Activated CD8-positive, alpha-beta T cell treated with anti-CD3 and anti-CD28 coated beads, Interleukin-2, amount 10 ng/mL, durations not matched to agents 7 days and 5 days (primary cell): ENCODE measurements around the gene RDH16. TPM values are rescaled to one million over a fixed set of nuclear protein-coding genes. Genes with fewer than 3 reads are reported as not detected.
"Not testable (repeated sequence)": the region's sequence is repeated elsewhere in the genome, so short reads cannot be mapped to it uniquely, and the experiment has no call there.

Experiments
- ATAC-seq: fragments of 150-1000 bp; cut with Tn5 transposase; one replicate; pipeline ENCODE4 v1.10.0; 2021; ENCODE audit warnings: moderate library complexity
- CTCF ChIA-PET: fragments of 350-600 bp; sonication (Branson Sonifier 250); formaldehyde crosslinking; loops from one replicate; lab custom pipeline; 2021; ENCODE audit warnings: antibody characterized with exemption; lab: Charles Lee
- POLR2A ChIA-PET: fragments of 350-600 bp; sonication (Branson Sonifier 250); formaldehyde crosslinking; loops from one replicate; lab custom pipeline; 2021; ENCODE audit warnings: antibody characterized with exemption; lab: Charles Lee
- DNase-seq: peaks from one replicate; pipeline ENCODE4 v3.0.0-alpha.2; 2020
- H3K27ac Mint-ChIP-seq: one replicate; pipeline ENCODE4 v1.8.0; 2021; ENCODE audit warnings: mild to moderate bottlenecking, mixed read lengths
- H3K27me3 Mint-ChIP-seq: one replicate; pipeline ENCODE4 v1.8.0; 2021; ENCODE audit warnings: low read depth, mixed read lengths
- H3K36me3 Mint-ChIP-seq: one replicate; pipeline ENCODE4 v1.8.0; 2021; ENCODE audit warnings: low read depth, mixed read lengths
- H3K4me1 Mint-ChIP-seq: one replicate; pipeline ENCODE4 v1.8.0; 2021; ENCODE audit warnings: low read depth, mixed read lengths
- H3K4me3 Mint-ChIP-seq: one replicate; pipeline ENCODE4 v1.8.0; 2021; ENCODE audit warnings: mild to moderate bottlenecking, mixed read lengths
- H3K9me3 Mint-ChIP-seq: one replicate; pipeline ENCODE4 v1.8.0; 2022; ENCODE audit warnings: mixed read lengths; ENCODE audit not compliant: insufficient read depth
- total RNA-seq, 2 experiments: library from RNA; stranded (reverse); gene quantifications; one replicate each; pipeline ENCODE4 v1.2.3, GENCODE V29; 2021

The RDH16 gene
- total RNA-seq, 2 experiments from 2014 or later, result 0.18 to 0.37 TPM

- H3K4me1 Mint-ChIP-seq, DNase-seq, H3K9me3 Mint-ChIP-seq, ATAC-seq, H3K36me3 Mint-ChIP-seq, CTCF ChIA-PET, H3K27ac Mint-ChIP-seq, POLR2A ChIA-PET, H3K4me3 Mint-ChIP-seq: not testable (repeated sequence)
- peaks cover 13% of the 10 kb centered on the region for H3K27me3 Mint-ChIP-seq
Observed at GRCh38 chr12:56968910-56969309, 11.5 kb upstream of the RDH16 start.

- H3K4me3 Mint-ChIP-seq, H3K9me3 Mint-ChIP-seq, ATAC-seq, H3K4me1 Mint-ChIP-seq, POLR2A ChIA-PET, CTCF ChIA-PET, DNase-seq, H3K36me3 Mint-ChIP-seq, H3K27me3 Mint-ChIP-seq, H3K27ac Mint-ChIP-seq: not testable (repeated sequence)
Observed at GRCh38 chr12:56965997-56966642, 8.7 kb upstream of the RDH16 start.

GRCh38 chr12:56965124-56965523 lies 7.7 kb upstream of the RDH16 start:
- POLR2A ChIA-PET, H3K36me3 Mint-ChIP-seq, ATAC-seq, H3K27me3 Mint-ChIP-seq, DNase-seq, CTCF ChIA-PET, H3K4me3 Mint-ChIP-seq, H3K4me1 Mint-ChIP-seq, H3K9me3 Mint-ChIP-seq, H3K27ac Mint-ChIP-seq: not testable (repeated sequence)

GRCh38 chr12:56963557-56963956 lies 6.1 kb upstream of the RDH16 start:
- POLR2A ChIA-PET, H3K4me1 Mint-ChIP-seq, H3K27ac Mint-ChIP-seq, H3K4me3 Mint-ChIP-seq, H3K9me3 Mint-ChIP-seq, CTCF ChIA-PET, ATAC-seq, H3K36me3 Mint-ChIP-seq, DNase-seq: not testable (repeated sequence)
- peaks cover 14% of the 10 kb centered on the region for H3K27me3 Mint-ChIP-seq

GRCh38 chr12:56962247-56962646 lies 4.8 kb upstream of the RDH16 start:
- H3K9me3 Mint-ChIP-seq, H3K36me3 Mint-ChIP-seq, POLR2A ChIA-PET, ATAC-seq, H3K4me3 Mint-ChIP-seq, CTCF ChIA-PET, H3K4me1 Mint-ChIP-seq, DNase-seq, H3K27ac Mint-ChIP-seq: not testable (repeated sequence)
- peaks cover 14% of the 10 kb centered on the region for H3K27me3 Mint-ChIP-seq

GRCh38 chr12:56958422-56958821 lies 1.0 kb upstream of the RDH16 start:
- H3K27me3 Mint-ChIP-seq, result peaks cover 14% of the 10 kb centered on the region
- no peak overlapping the region for H3K27ac Mint-ChIP-seq
- POLR2A ChIA-PET, result no interaction called here
- H3K36me3 Mint-ChIP-seq, result no peaks in the 10 kb centered on the region
- ATAC-seq (no peak), DNase-seq (no peak)
- no peaks in the 10 kb centered on the region for H3K4me1 Mint-ChIP-seq
- H3K9me3 Mint-ChIP-seq, result no peaks in the 10 kb centered on the region
- H3K4me3 Mint-ChIP-seq, result no peak overlapping the region
- CTCF ChIA-PET, result no interaction called here

GRCh38 chr12:56955631-56956256 lies 1.7 kb downstream of the RDH16 start:
- CTCF ChIA-PET, result interaction anchor here (1.3 kb wide), 1 partner anchor 46 kb away, joined by 3 read pairs; no protein-coding TSS in a partner anchor
- H3K4me3 Mint-ChIP-seq, result no peak overlapping the region
- H3K4me1 Mint-ChIP-seq, result no peaks in the 10 kb centered on the region
- H3K27me3 Mint-ChIP-seq, result peaks cover 8% of the 10 kb centered on the region
- H3K9me3 Mint-ChIP-seq, result no peaks in the 10 kb centered on the region
- no peaks in the 10 kb centered on the region for H3K36me3 Mint-ChIP-seq
- ATAC-seq (no peak), DNase-seq (no peak)
- no peak overlapping the region for H3K27ac Mint-ChIP-seq
- POLR2A ChIA-PET, result no interaction called here

GRCh38 chr12:56954958-56955355 lies 2.5 kb downstream of the RDH16 start:
- ATAC-seq (no peak), DNase-seq (no peak)
- H3K4me1 Mint-ChIP-seq, result no peaks in the 10 kb centered on the region
- ChIA-PET CTCF (no interaction called here), POLR2A (no interaction called here)
- no peak overlapping the region for H3K27ac Mint-ChIP-seq
- H3K4me3 Mint-ChIP-seq, result no peak overlapping the region
- no peaks in the 10 kb centered on the region for H3K36me3 Mint-ChIP-seq
- peaks cover 7% of the 10 kb centered on the region for H3K27me3 Mint-ChIP-seq
- no peaks in the 10 kb centered on the region for H3K9me3 Mint-ChIP-seq

- Mint-ChIP-seq H3K9me3 (no peaks in the 10 kb centered on the region), H3K27me3 (peaks cover 1% of the 10 kb centered on the region), H3K4me3 (no peak overlapping the region), H3K27ac (no peak overlapping the region), H3K36me3 (no peaks in the 10 kb centered on the region), H3K4me1 (no peaks in the 10 kb centered on the region)
- CTCF ChIA-PET, result no interaction called here
- POLR2A ChIA-PET, result no interaction called here
- ATAC-seq (no peak), DNase-seq (no peak)
Observed at GRCh38 chr12:56954057-56954957, 3.1 kb downstream of the RDH16 start.

GRCh38 chr12:56953314-56953713 lies 4.1 kb downstream of the RDH16 start:
- no peaks in the 10 kb centered on the region for H3K36me3 Mint-ChIP-seq
- CTCF ChIA-PET, result interaction anchor here (1.5 kb wide), 1 partner anchor 159 kb away, joined by 4 read pairs; no protein-coding TSS in a partner anchor

GRCh38 chr12:56951582-56952339 lies 5.6 kb downstream of the RDH16 start:
- H3K36me3 Mint-ChIP-seq, result no peaks in the 10 kb centered on the region
- H3K4me1 Mint-ChIP-seq, result no peaks in the 10 kb centered on the region
- DNase-seq (no peak), ATAC-seq (no peak)
- POLR2A ChIA-PET, result no interaction called here
- H3K4me3 Mint-ChIP-seq, result no peak overlapping the region
- CTCF ChIA-PET, result interaction anchor here (1.5 kb wide), 1 partner anchor 160 kb away, joined by 4 read pairs; no protein-coding TSS in a partner anchor
- no peaks in the 10 kb centered on the region for H3K9me3 Mint-ChIP-seq
- H3K27ac Mint-ChIP-seq, result no peak overlapping the region
- H3K27me3 Mint-ChIP-seq, result peaks cover 7% of the 10 kb centered on the region

More at GRCh38 chr12:56953314-56953713, 4.1 kb downstream of the RDH16 start:
- POLR2A ChIA-PET, result no interaction called here
- Mint-ChIP-seq H3K4me1 (no peaks in the 10 kb centered on the region), H3K4me3 (no peak overlapping the region), H3K27ac (no peak overlapping the region), H3K9me3 (no peaks in the 10 kb centered on the region), H3K27me3 (no peaks in the 10 kb centered on the region)
- ATAC-seq, result no peak
- no peak for DNase-seq
